ENCODE results near the gene RILP.

RILP gene

DNA sequence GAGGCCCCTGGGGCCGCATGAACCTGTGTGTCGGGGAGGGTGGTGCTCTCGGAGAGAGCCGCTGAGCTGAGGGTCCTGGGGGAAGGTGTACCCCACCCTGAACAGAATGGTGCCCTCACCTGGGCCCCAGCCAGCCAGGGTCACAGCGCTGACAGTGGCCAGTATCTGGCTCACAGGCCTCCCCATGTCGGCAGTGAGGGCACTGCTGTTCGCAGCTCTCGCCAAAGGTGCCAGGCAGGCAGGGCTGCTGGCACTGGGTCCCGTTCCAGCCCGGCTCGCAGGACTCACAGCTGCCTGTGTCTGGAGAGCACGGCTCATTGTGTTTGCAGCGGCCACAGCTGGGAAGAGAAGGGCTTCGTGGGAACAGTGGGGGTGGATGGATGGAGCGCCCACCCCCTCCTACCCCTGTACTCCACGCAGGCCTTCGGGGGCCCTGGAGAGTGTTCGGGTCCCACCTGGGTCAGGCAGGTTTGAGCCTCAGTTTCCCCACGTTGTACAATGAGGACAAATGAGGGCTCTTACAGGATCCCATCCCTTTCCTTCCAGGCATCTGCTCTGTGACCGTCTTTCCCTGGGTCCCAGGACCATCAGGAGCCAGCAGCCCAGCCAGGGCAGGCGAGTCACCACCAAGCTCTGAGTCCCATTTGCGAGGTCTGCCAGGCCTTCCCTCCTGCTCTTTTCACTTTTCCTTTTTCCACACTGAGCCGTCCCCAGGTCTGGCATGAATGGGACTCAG, 9.2 kb downstream of the RILP start:
- DNase-seq (ENCODE audit: extremely low spot score): no peak
- ChIA-PET CTCF (interaction anchor here (0.7 to 1.1 kb wide), 3 partner anchors 9 to 66 kb away, joined by 3 to 4 read pairs (median 3); partner anchors contain the start of gene RILP), POLR2A (interaction anchor here (1.0 kb wide), 1 partner anchor 76 kb away, joined by 3 read pairs; no protein-coding TSS in a partner anchor)
- TF ChIP-seq CTBP1 (IDR thresholded peaks at IDR 0.05; ENCODE audit: borderline replicate concordance): no peak
- no peak for TF ChIP-seq L3MBTL2 (conservative IDR thresholded peaks at IDR 0.05)
- no peak for TF ChIP-seq BHLHE40 (IDR thresholded peaks at IDR 0.05; ENCODE audit: borderline replicate concordance)
- TF ChIP-seq ELF4 (IDR thresholded peaks at IDR 0.05): no peak
- TF ChIP-seq LEF1 (IDR thresholded peaks at IDR 0.05; ENCODE audit: borderline replicate concordance): no peak
- no peak for TF ChIP-seq TARDBP (IDR thresholded peaks at IDR 0.05)
- no peak for TF ChIP-seq FOXK2 (IDR thresholded peaks at IDR 0.05)
- TF ChIP-seq ARNT (IDR thresholded peaks at IDR 0.05): no peak
- TF ChIP-seq SUZ12 (IDR thresholded peaks at IDR 0.05): no peak
- no peak for TF ChIP-seq SP1 (IDR thresholded peaks at IDR 0.05)

- no peak for DNase-seq (ENCODE audit: extremely low spot score)
- CTCF ChIA-PET: interaction anchor here (0.7 to 2.1 kb wide), 3 partner anchors 9 to 10 kb away, joined by 4 to 8 read pairs (median 4); partner anchors contain the start of genes RILP and SLC43A2
- POLR2A ChIA-PET: interaction anchor here (1.0 kb wide), 1 partner anchor 77 kb away, joined by 3 read pairs; no protein-coding TSS in a partner anchor
- TF ChIP-seq SUZ12 (IDR thresholded peaks at IDR 0.05): no peak
- TF ChIP-seq TARDBP (IDR thresholded peaks at IDR 0.05): no peak
- no peak for TF ChIP-seq FOXM1 (IDR thresholded peaks at IDR 0.05; ENCODE audit: borderline replicate concordance)
- no peak for TF ChIP-seq ELF4 (IDR thresholded peaks at IDR 0.05)
- TF ChIP-seq PKNOX1 (IDR thresholded peaks at IDR 0.05): no peak
- TF ChIP-seq SP1 (IDR thresholded peaks at IDR 0.05): no peak
- no peak for TF ChIP-seq ARNT (IDR thresholded peaks at IDR 0.05)
- no peak for TF ChIP-seq CTBP1 (IDR thresholded peaks at IDR 0.05; ENCODE audit: borderline replicate concordance)
- no peak for TF ChIP-seq HDGF (IDR thresholded peaks at IDR 0.05; ENCODE audit: borderline replicate concordance)
- no peak for TF ChIP-seq ZNF384 (IDR thresholded peaks at IDR 0.05)
- no peak for TF ChIP-seq LEF1 (IDR thresholded peaks at IDR 0.05; ENCODE audit: borderline replicate concordance)
These were observed 10.0 kb downstream of the RILP start for GRCh38 chr17:1639549-1640180.

DNA sequence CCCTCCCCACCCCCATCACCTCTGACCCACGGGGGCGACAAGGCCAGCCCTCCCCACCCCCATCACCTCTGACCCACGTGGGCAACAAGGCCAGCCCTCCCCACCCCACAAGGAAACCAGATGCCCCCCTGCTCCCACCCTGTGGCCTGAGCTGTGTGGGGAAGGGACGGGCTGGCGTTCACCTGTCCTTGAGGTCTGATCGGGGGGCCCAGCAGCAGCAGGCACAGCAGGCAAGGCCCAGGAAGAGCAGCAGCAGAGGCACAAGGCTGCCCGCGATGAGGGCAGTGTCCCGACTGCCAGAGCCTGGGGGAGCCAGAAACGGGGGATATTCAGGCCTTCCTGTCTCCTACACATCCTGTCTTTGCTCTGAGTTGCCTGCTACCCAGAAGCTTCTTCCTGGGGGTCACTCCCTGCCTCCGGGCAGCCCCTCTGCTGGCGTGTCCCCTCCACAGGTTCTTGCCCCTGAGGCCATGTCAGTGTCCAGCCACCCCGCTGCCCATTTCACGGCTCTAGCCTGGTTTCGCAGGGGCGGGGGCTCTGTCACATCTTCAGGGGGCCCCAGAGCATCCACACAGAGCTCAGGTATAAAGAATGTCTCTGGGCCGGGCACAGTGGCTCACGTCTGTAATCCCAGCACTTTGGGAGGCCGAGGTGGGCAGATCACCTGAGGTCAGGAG, 10.9 kb downstream of the RILP start:
- TF ChIP-seq SUZ12 (IDR thresholded peaks at IDR 0.05) (no peak), ARNT (IDR thresholded peaks at IDR 0.05) (no peak), NFRKB (IDR thresholded peaks at IDR 0.05) (no peak), LEF1 (IDR thresholded peaks at IDR 0.05; ENCODE audit: borderline replicate concordance) (no peak), FOXA1 (IDR thresholded peaks at IDR 0.05) (no peak), SP1 (IDR thresholded peaks at IDR 0.05) (no peak), BHLHE40 (IDR thresholded peaks at IDR 0.05; ENCODE audit: borderline replicate concordance) (no peak), HDGF (IDR thresholded peaks at IDR 0.05; ENCODE audit: borderline replicate concordance) (no peak), ZNF384 (IDR thresholded peaks at IDR 0.05) (no peak), ELF4 (IDR thresholded peaks at IDR 0.05) (no peak), FOXM1 (IDR thresholded peaks at IDR 0.05; ENCODE audit: borderline replicate concordance) (no peak), TARDBP (IDR thresholded peaks at IDR 0.05) (no peak), FOXK2 (IDR thresholded peaks at IDR 0.05) (no peak), CTBP1 (IDR thresholded peaks at IDR 0.05; ENCODE audit: borderline replicate concordance) (no peak), PKNOX1 (IDR thresholded peaks at IDR 0.05) (no peak), L3MBTL2 (conservative IDR thresholded peaks at IDR 0.05) (no peak)
- CTCF ChIA-PET: interaction anchor here (1.8 to 2.1 kb wide), 2 partner anchors 9 to 10 kb away, joined by 4 to 8 read pairs; partner anchors contain the start of genes RILP and SLC43A2
- POLR2A ChIA-PET: no interaction called here
- DNase-seq (ENCODE audit: extremely low spot score): no peak

DNA sequence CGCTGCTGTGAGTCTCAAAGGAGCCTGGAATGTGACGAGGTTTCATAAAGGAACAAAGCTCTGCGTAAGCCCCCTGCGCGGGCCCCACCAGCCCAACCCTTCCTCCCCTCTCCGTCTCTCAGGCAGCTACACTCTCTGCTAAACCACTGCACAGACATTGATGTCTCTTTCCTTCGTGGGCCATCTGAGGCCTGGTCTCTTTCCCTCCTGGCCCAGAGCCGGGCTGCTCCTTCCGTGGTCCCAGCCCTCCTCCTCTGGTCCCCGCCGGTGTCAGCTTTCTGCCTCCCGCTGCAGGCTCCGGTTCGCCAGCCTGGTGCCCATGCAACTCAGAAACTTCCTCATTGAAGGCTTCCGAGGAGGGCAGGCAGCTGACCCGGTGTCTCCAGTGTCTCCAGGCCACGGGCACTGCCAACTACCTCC, 11.5 kb downstream of the RILP start:
- CTCF ChIA-PET: interaction anchor here (1.8 to 2.1 kb wide), 2 partner anchors 9 to 11 kb away, joined by 4 to 8 read pairs; partner anchors contain the start of genes RILP and SLC43A2
- no peak for TF ChIP-seq HDGF (IDR thresholded peaks at IDR 0.05; ENCODE audit: borderline replicate concordance)
- TF ChIP-seq FOXK2 (IDR thresholded peaks at IDR 0.05): no peak
- TF ChIP-seq SP1 (IDR thresholded peaks at IDR 0.05): no peak
- TF ChIP-seq FOXA1 (IDR thresholded peaks at IDR 0.05): no peak
- no peak for TF ChIP-seq CTBP1 (IDR thresholded peaks at IDR 0.05; ENCODE audit: borderline replicate concordance)
- no peak for TF ChIP-seq TARDBP (IDR thresholded peaks at IDR 0.05)
- no peak for TF ChIP-seq LEF1 (IDR thresholded peaks at IDR 0.05; ENCODE audit: borderline replicate concordance)
- TF ChIP-seq ARNT (IDR thresholded peaks at IDR 0.05): no peak
- TF ChIP-seq NFRKB (IDR thresholded peaks at IDR 0.05): no peak
- no peak for TF ChIP-seq PKNOX1 (IDR thresholded peaks at IDR 0.05)
- TF ChIP-seq BHLHE40 (IDR thresholded peaks at IDR 0.05; ENCODE audit: borderline replicate concordance): no peak
- no peak for TF ChIP-seq ELF4 (IDR thresholded peaks at IDR 0.05)
- no peak for TF ChIP-seq L3MBTL2 (conservative IDR thresholded peaks at IDR 0.05)
- no peak for TF ChIP-seq SUZ12 (IDR thresholded peaks at IDR 0.05)
- no peak for TF ChIP-seq ZNF384 (IDR thresholded peaks at IDR 0.05)
- no peak for TF ChIP-seq FOXM1 (IDR thresholded peaks at IDR 0.05; ENCODE audit: borderline replicate concordance)
- DNase-seq (ENCODE audit: extremely low spot score): no peak
- POLR2A ChIA-PET: no interaction called here

Data from HEK293T (cell line).